HG03432 (cell line): ENCODE data around the gene UNG.

Experiments used
- ATAC-seq: cut with Tn5 transposase; IDR thresholded peaks from one replicate; pipeline ENCODE4 v1.9.1; 2021; ENCODE audit warnings: mild to moderate bottlenecking, moderate library complexity; ENCODE audit not compliant: unreplicated experiment

The UNG gene

DNA sequence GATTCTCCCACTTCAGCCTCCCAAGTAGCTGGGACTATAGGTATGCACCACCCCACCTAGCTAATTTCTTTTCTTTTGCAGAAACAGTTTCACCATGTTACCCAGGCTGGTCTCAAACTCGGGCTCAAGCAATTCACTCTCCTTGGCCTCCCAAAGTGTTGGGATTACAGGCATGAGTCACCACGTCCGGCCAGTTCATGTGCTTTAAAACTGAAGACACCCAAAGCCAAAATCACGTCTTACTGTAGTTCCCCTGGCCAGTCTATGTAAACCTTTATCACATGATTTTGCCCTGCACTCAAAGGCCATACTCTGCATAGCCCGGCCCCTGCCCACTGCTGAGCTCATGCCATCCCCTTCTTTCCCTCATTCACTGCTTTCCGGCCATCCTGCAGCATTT lies 8.6 kb upstream of the UNG start:
- no peak for ATAC-seq

- ATAC-seq: no peak
These were observed 7.7 kb upstream of the UNG start for GRCh38 chr12:109089683-109090082.

DNA sequence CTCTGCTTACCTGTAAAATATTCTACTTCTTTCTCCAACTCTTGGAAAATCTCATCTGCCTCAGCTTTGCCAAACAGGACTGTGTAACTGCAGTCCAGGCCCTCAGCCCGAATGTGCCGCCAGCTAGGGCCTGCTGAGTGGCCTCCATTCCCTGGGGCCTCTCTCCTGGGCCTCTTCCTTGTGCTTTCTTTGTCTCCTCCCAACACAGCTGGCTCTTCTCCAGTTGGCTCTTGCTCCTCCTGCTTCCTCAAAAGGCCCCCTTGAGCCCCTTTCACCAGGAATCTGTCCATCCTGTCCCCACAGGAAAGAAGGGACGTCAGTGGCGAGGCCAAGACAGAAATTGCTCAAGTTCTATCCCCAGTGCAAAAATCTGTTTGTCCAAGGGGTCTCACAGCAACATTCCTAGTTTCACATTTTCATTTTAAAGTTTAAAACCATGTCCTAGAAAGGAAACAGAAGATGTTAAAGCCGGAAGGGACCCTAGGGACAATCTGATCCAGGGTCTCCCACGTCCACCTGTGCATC lies 4.8 kb upstream of the UNG start:
- no peak for ATAC-seq

GRCh38 chr12:109093022-109093918 lies 4.1 kb upstream of the UNG start, which contains the start of gene ALKBH2:
ALKBH2 (minus strand) TSS chr12:109093472; CDS start chr12:109092786, 686 bp downstream.
- ATAC-seq: peak; percentile 63

- no peak for ATAC-seq
These were observed 310 bp upstream of the UNG start for GRCh38 chr12:109097140-109097434.

DNA sequence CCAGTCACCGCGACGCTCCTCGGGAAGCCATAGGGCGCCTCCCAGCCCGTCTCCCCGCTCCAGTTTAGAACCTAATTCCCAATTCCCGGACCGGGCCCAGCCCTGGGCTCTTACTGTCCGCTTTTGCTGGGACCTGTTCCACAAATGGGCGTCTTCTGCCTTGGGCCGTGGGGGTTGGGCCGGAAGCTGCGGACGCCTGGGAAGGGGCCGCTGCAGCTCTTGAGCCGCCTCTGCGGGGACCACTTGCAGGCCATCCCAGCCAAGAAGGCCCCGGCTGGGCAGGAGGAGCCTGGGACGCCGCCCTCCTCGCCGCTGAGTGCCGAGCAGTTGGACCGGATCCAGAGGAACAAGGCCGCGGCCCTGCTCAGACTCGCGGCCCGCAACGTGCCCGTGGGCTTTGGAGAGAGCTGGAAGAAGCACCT lies 797 bp downstream of the UNG start:
- peak; percentile 38 for ATAC-seq

- ATAC-seq: no peak
These were observed 1.3 kb downstream of the UNG start for GRCh38 chr12:109098651-109099050.

- ATAC-seq: no peak
These were observed 2.1 kb downstream of the UNG start for GRCh38 chr12:109099431-109100020.

DNA sequence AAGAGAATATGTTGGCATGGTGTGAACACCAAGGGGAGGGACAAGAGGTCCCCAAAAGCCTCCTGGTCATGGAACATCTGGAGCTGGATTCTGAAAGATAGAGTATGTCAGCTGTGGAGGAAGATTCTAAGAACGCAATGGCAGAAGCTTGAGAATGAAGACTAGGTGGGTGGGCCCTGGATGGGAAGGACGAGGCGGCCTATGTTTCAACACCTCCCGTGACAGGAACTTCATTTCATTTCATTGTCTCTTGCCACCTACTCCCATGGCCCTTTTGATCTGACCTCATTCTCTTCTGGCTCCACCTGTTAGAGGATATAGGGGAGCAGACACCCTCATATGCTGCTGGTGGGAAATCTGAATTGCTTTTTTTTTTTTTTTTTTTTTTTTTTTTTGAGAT lies 3.3 kb downstream of the UNG start:
- no peak for ATAC-seq

GRCh38 chr12:109102491-109102890 lies 5.1 kb downstream of the UNG start:
- no peak for ATAC-seq

DNA sequence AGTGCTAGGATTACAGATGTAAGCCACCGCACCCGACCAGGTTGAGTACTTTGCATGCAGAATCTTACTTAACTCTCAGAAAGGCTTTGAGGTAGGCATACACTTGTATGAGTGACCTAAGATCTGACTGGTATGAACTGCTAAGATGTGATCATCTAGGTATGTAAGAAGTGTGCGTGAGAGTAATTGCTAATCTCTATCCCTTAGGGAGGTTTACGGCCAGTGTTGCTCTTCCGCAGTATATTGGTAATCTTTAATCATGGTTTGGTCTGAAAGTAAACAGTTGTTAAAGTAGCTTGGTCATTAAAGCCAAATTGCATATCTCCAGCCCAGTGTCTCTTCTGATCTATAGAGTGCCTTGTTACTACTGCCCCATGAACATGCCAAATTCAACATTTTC lies 7.8 kb downstream of the UNG start:
- no peak for ATAC-seq

- ATAC-seq: no peak
These were observed 12.5 kb downstream of the UNG start for GRCh38 chr12:109109746-109110350.

- ATAC-seq: no peak
These were observed 13.6 kb downstream of the UNG start for GRCh38 chr12:109110988-109111495.

DNA sequence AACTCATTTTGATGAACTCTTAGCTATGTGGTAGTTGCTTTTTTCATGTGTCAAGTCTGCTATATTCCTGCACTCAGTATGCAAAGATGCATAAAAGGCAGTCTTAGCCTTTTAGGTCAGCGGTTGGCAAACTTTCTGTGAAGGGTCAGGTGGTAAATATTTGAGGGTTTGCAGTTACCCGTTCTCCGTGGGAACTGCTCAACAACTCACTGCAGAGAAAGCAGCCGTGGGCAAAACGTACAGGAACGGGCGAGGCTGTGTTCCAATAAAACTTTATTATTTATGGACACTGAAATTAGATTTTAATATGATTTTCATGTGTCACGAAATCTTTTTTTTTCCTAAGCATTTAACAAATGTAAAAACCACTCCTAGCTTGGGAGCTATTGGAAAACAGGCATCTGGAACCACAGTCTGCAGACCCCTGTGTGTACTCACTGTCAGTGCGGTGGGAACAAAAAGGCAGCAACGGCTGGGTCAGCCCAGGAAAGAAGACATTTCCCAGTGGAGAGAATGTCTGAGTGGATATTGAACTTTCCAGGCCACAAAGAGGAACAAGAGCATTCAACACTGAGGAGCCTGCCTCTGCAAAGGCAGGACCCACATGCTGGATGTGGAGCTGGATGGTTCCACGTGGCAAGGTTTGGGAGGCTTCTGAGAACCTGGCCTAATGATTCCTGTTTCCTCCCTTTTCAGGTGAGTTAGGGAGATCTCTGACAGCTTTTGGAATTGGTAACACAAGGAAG lies 15.5 kb downstream of the UNG start:
- ATAC-seq: no peak

DNA sequence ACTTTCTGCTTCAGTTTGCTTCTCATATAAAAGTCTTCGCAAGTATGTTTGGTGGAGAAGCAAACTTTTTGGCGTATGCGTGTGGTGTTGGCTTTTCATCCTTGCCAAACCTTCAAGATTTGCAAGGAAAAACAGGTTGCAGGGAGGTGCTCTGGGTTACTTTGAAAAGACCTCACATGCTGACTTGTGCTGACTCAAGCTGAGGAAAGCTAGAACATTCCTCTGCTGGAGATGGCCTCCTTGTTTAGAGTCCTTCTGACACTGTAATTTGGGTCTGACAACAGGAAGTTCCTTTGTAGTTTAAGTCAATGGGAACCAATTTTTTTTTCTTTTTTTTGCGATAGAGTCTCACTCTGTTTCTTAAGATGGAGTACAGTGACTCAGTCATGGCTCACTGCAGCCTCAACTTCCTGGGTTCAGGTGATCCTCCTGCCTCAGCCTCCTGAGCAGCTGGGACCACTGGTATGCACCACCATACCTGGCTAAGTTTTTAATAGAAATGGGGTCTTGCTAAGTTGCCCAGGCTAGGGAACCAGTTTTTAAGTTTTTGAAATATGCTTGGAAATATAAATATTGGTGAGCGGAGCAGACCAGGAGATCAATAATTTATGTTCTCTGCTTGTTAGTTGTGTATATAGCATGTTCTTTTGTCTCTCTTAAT lies 16.4 kb downstream of the UNG start:
- no peak for ATAC-seq

GRCh38 chr12:109114644-109115043 lies 17.2 kb downstream of the UNG start:
- ATAC-seq: no peak

DNA sequence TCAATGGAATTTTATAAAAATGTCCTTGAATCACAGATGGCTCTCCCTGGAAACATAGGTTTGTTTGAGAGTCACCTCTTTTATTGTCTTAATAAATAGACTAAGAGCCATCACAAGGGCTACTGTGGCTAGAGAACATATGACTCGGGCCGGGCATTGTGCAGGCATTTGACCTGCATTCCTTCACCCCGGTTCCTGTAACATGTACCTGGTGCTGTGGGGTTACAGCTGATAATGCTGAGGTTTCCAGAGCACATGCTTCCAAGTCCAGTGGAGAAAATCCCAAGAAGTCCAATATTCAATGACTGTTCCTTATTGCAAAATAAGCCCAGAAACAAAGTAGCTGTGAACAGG lies 18.0 kb downstream of the UNG start:
- ATAC-seq: no peak

GRCh38 chr12:109115758-109116610 lies 18.6 kb downstream of the UNG start, which contains the start of gene ACACB:
ACACB (plus strand) TSS chr12:109116587; CDS start chr12:109139406, 22,819 bp downstream.
- ATAC-seq: no peak

- ATAC-seq: no peak
These were observed 19.2 kb downstream of the UNG start for GRCh38 chr12:109116611-109116949.

DNA sequence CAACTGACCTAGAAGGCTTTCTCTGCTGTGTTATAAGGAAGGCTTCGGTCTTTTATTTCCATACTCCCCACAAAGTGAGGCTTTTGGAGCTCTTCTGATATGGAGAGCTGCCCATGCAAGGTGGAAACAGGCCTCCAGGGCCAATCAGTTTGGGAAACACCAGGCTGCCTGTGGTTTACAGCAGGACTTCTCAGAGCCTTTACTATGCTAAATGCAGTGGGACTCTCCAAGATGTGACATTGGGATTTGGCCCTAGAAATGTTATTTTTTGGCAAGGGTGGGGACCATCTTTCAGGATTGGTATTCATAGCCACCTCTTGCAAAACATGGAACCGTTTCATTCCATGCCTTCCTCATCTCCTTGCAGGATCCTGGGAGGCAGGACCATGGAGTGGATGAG lies 22.7 kb downstream of the UNG start:
- ATAC-seq: no peak
